Sigmoid colon (tissue), 4 donors: ENCODE results near the gene CXCL12.

ENCODE experiments used
- EP300 ChIP-seq, 4 donors: sonication (generic); formaldehyde crosslinking; IDR thresholded peaks; one replicate each; pipeline ENCODE4 v1.6.1; 2017; ENCODE audit warnings: antibody characterized with exemption in 4 of 4
- POLR2A ChIP-seq, 2 donors: fragments of 450-650 bp; IDR thresholded peaks; one replicate each; pipeline ENCODE4 v1.6.1; 2016; ENCODE audit warnings: antibody characterized with exemption in 2 of 2, mild to moderate bottlenecking in 2 of 2, moderate library complexity in 2 of 2
- POLR2AphosphoS5 ChIP-seq, 4 donors: sonication (generic); formaldehyde crosslinking; IDR thresholded peaks; one replicate each; pipeline ENCODE4 v1.6.1; 2017; ENCODE audit warnings: antibody characterized with exemption in 4 of 4
- TF ChIP-seq, protein P1 (sequence below), 4 experiments: fragments of 450-650 bp in 3 of 4; fragments of 200-600 bp in 1 of 4; IDR thresholded peaks; one replicate each; pipeline ENCODE4 v1.5.1; 2016 to 2019; ENCODE audit warnings: antibody characterized with exemption in 4 of 4, mild to moderate bottlenecking in 3 of 4, moderate library complexity in 2 of 4

DNA sequence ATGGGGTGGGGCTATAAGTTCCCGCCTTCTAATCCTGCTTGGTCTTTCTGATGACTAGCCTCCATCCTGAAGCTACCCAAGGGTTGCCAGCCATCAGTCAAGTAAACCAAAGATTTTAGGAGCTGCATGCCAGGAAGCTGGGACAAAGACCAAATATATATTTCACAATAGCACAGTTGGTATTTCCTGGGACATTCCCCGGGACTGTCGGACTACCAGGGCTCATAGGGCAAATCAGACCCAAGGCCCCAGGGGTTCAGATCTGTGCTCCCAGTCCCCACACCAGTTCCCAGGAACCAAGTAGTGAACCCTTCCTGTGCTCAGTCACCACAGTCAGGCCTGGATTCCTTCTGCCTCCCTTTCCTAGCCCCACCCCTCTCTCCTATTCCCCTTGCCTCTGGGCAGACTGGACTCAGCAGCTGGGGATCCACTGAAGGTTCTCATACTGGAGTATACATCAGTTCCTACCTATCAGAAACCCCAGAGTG, 5.7 kb upstream of the CXCL12 start:
- TF ChIP-seq EP300 (IDR thresholded peaks at IDR 0.05): no peak
- TF ChIP-seq, protein P1, sequence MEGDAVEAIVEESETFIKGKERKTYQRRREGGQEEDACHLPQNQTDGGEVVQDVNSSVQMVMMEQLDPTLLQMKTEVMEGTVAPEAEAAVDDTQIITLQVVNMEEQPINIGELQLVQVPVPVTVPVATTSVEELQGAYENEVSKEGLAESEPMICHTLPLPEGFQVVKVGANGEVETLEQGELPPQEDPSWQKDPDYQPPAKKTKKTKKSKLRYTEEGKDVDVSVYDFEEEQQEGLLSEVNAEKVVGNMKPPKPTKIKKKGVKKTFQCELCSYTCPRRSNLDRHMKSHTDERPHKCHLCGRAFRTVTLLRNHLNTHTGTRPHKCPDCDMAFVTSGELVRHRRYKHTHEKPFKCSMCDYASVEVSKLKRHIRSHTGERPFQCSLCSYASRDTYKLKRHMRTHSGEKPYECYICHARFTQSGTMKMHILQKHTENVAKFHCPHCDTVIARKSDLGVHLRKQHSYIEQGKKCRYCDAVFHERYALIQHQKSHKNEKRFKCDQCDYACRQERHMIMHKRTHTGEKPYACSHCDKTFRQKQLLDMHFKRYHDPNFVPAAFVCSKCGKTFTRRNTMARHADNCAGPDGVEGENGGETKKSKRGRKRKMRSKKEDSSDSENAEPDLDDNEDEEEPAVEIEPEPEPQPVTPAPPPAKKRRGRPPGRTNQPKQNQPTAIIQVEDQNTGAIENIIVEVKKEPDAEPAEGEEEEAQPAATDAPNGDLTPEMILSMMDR (IDR thresholded peaks at IDR 0.05): no peak
- no peak for TF ChIP-seq POLR2A (IDR thresholded peaks at IDR 0.05)
- no peak for TF ChIP-seq POLR2AphosphoS5 (IDR thresholded peaks at IDR 0.05)
